CD4-positive, alpha-beta T cell treated with Interleukin-15 for 1 hour (primary cell): Measurements from ENCODE around the gene RBM15B.

Experiments
- DNase-seq: peaks from one replicate; pipeline ENCODE4 v3.0.0-alpha.2; 2020

RBM15B gene

GRCh38 chr3:51393564-51393963 is 2.5 kb downstream of the RBM15B start:
- DNase-seq: no peak

DNA sequence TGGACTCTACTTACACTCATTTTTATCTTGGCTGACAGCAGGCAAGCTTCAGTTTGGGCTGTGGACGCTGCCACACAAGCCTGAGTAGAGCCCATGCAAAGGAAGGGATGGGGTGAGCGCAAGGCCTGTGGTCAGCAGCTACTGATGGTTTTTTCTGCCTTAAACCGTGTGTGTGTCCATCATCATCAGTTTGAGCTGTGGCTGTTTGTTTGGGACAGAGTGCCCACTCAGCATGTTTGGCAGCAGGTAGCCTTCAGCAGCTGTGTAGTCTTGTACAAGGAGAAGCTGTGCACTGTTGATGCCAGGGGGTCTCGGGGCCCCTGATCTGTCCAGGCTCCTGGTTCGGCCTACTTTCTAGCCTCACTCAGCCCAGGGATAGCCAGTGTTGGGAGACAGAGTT is 3.5 kb downstream of the RBM15B start:
- DNase-seq: no peak

GRCh38 chr3:51395493-51396213 is 4.6 kb downstream of the RBM15B start:
- no peak for DNase-seq

DNA sequence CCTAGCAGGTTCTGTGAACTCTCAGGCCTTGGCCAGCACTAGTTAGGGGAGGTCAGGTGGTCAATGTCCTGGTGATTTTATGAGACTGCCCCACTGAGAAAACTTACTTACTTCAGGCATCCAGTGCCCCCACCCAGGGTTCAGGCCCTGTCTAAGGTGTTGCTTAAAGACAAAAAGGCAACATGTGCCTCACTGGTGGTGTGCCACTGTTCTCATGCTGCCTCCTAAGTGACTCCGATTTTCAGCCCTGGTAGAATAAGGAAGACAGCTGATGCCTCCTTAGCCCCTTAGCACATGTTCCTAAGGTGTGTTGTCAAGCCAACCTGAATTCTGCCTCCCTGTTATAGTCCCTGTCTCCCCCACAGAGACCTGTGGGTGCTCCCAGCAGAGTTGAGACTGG is 5.3 kb downstream of the RBM15B start:
- no peak for DNase-seq

GRCh38 chr3:51397392-51397791 is 6.3 kb downstream of the RBM15B start:
- no peak for DNase-seq

- DNase-seq: no peak
Measured at GRCh38 chr3:51398595-51399310, 7.7 kb downstream of the RBM15B start.

- DNase-seq: no peak
Measured at GRCh38 chr3:51400166-51400565, 9.1 kb downstream of the RBM15B start.

DNA sequence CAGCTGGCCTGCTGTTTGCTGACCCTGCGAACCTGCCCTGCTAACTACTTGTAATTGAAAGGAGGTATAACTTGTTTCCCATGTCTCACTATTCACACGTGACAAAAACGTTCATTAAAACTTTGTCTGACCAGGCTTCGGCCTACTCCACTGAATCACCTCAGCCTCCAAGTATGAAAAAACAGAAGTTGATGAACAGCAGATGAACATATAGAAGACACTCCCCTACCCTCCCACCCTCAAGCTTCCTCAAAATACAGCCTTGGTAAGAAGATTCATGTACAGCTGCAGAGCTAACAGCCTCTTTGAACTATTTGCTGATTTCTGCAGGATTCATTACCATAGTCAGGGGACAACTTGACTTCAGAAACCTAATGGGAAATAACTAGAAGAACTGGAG is 10.7 kb downstream of the RBM15B start:
- DNase-seq: no peak

DNA sequence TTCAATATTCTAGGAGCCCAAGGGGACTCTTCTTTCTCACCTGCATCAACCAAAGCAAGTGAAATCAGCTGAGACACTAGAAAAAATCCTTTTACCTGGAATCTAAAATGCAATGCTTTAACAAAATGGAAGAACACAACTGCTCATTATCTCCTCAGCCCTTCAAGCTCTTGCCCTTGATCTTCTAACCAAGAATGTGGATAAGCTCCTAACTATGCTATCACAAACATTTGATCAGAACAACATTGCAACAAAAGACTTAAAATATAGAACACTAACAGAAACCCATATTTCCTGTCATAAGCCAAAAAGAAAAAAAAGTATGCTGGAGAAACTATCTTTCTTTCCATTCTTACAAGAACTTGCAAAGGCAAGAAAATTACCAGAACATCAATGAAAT is 12.6 kb downstream of the RBM15B start:
- DNase-seq: no peak

GRCh38 chr3:51408021-51408420 is 16.9 kb downstream of the RBM15B start:
- no peak for DNase-seq

DNA sequence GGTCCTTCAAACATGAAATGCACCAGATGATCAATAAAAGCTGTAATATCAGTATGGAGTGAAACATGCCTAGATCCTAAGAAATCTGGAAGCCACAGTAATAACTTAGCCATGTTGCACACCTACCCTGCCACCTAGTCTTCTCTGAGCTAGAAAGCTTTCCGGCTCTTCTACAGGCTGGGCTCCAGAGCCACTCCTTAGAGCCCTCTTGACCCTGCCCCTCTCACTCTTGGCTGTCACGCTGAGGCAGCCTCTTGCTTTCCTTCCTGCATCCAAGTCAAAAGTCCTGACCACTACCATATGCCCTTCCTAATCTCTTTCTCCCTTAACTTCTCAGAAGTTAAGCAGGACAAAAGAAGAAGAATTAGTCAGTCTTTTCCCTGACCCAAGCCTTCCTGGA is 17.7 kb downstream of the RBM15B start:
- no peak for DNase-seq

GRCh38 chr3:51422211-51422610 is 31.1 kb downstream of the RBM15B start:
- DNase-seq: no peak

- DNase-seq: no peak
Measured at GRCh38 chr3:51426921-51427320, 35.8 kb downstream of the RBM15B start.

DNA sequence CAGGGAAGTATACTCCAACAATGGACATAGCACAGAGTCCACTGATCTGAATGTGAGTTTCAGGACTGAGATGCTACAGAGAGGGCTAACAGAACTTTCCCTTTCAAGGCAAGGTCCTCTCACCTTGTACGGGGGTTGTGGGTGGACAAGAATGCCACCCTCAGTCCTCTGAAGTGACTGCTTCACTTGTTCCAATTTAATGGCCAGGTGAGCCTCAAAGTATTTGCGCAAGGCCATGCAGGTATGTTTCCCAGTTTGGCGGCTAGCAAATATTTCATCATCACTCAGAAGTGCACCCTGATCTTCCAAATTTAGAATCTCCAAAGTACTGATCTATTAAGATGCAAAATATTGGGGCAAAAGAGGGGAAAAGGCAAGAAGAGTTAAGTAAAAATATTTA is 38.1 kb downstream of the RBM15B start:
- no peak for DNase-seq

DNA sequence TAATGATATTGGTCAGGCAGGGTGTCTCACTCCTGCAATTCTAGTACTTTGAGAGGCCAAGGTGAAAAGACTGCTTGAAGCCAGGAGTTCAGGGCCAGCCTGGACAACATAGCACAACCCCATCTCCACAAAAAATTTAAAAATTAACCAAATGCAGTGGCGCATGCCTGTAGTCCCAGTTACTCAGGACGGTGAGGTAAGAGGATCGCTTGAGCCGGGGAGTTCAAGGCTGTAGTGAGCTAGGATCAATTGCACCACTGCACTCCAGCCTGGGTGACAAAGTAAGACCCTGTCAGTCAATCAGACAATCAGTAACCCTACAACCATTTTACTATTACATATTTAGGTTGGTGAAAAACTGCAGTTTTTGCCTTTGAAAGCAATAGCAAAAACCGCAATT is 43.0 kb downstream of the RBM15B start:
- no peak for DNase-seq

GRCh38 chr3:51434746-51435327 is 43.8 kb downstream of the RBM15B start:
- peak; percentile 49 for DNase-seq

- DNase-seq: no peak
Measured at GRCh38 chr3:51436998-51437639, 46.0 kb downstream of the RBM15B start.

DNA sequence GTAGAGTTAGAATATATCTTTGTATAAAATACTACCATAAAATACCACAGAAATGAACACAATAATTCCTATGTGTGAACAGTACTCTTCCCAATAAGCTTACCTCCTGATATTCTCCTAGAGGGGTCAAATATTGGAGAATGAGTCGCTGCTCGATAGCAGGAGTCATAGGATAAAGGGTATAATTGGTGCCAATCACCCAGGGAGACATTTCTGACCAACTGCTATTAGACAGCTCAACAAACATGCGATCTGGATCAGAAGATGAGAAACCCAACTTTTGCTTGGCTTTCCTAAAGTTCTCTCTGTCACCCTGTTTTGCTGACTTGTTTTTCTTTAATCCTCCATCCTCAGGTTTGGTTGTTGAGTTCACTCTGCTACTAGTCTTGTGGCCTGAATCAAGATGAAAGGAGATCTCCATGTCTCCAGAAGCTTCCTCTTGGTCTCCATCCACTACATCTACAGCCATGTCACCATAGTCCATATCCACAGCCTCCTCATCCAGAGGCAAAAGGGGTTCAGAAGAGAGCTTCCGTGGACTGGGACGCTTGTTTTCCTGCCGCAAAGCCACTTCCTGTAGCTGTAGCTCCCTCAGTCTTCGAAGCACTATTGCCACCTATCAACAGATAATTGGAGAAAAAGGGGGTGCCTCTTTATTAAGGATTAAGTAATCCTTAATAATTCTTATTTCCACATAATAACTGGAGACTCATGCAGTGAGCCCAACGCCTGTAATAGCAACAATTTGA is 50.4 kb downstream of the RBM15B start:
- no peak for DNase-seq

DNA sequence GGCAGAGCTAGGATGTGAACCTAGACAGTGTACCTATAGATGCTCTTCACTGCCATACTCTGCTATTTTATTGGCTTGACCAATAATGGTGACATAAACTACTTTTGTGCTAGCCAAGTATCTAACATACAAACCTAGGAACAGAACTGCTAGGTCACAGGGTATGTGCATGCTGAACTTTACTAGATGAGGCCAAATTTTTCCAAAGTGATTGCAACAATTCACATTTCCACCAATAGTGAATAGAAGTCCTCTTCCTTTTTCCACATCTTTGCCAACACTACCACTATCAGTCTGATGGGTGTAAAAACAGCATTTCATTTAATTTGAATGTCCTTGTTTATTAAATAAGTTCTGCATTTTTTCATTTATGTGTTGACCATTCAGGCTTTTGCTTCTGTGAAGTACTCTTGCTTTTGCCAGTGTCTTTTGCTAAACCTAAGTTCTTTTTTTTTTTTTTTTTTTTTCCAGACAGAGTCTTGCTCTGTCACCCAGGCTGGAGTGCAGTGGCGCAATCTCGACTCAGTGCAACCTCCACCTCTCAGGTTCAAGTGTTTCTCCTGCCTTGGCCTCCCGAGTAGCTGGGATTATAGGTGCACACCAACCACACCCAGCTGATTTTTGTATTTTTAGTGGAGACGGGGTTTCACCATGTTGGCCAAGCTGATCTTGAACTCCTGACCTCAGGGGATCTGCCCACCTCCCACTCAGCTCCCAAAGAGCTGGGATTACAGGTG is 54.6 kb downstream of the RBM15B start:
- no peak for DNase-seq
